Measurements from ENCODE around the gene ASPG. TPM values are rescaled to one million over a fixed set of nuclear protein-coding genes. Genes with fewer than 3 reads are reported as not detected.

Gene ASPG
- total RNA-seq, 1 experiment from 2014 or later, result 0.22 TPM

DNA sequence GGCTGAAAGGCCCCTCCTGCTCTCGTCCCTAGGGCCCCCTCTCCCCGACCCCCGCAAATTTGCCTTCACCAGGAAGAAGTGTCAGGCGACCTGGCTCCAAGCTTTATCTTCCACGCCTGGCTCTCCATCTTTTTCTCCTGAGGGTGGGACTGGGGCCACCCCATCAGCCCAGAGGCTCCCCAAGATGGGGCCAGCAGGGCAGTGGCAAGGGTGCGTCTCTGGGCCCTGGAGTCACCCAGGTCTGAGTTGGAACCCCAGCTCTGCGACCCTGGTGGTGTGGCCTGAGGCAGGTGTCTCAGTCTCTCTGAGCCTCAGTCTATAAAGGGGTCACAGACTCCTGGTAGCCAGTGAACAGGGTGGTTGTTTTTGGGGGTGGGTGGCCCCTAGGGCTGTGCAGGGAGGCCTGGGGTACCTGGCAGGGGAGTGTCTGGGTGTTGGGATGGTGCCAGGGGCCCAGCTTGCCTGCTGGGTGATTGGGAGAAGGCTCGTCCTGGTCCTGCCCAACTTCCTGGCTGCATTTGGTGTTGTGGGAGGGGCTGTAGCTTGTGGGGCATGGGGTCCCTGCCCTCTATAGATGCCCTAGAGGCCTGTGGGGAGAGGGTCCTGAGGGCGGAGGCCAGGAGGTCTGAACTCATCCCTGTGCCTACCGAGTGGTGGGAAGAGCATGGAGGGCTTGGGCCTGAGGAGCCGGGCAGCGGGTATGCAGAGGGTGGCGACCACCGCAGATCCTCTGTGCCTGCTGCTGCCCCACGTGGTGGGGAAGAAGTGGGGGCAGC, 60.5 kb downstream of the ASPG start:
- no peaks in the 10 kb centered on the region for H3K9me2 ChIP-seq (replicated peaks; ENCODE audit: low read length)
- no peak overlapping the region for H3K4me2 ChIP-seq (ENCODE audit: low read length)
- BruUV-seq (replicated peaks), result no TSS peak
- H2AFZ ChIP-seq (ENCODE audit: low read length), result no peak overlapping the region
- H3F3A ChIP-seq (ENCODE audit: low read length, unreplicated experiment), result no peaks in the 10 kb centered on the region
- ChIA-PET CTCF (no interaction called here), POLR2A (ENCODE audit: unreplicated experiment) (no interaction called here)
- intact Hi-C loops (cut with micrococcal nuclease), result no loop called here
- H3K4me3 ChIP-seq (ENCODE audit: low read length), result no peak overlapping the region
- ATAC-seq, result no peak
- H4K20me1 ChIP-seq (ENCODE audit: low read length), result no peaks in the 10 kb centered on the region
- no peak for DNase-seq
- H3K36me3 ChIP-seq (ENCODE audit: low read depth, low read length), result no peaks in the 10 kb centered on the region
- no peak overlapping the region for H3K9ac ChIP-seq (ENCODE audit: low read length)
- H3K9me3 ChIP-seq (ENCODE audit: low read length), result no peaks in the 10 kb centered on the region
- peaks cover 12% of the 10 kb centered on the region; the same call in 1 of the 2 replicates for H3K27me3 ChIP-seq (ENCODE audit: low read length)
- TF ChIP-seq EZH2phosphoT487 (IDR thresholded peaks at IDR 0.05; ENCODE audit: borderline replicate concordance, low read length) (no peak), EZH2 (IDR thresholded peaks at IDR 0.05; ENCODE audit: low read length, unreplicated experiment) (no peak)
- TF ChIP-seq, protein P1, sequence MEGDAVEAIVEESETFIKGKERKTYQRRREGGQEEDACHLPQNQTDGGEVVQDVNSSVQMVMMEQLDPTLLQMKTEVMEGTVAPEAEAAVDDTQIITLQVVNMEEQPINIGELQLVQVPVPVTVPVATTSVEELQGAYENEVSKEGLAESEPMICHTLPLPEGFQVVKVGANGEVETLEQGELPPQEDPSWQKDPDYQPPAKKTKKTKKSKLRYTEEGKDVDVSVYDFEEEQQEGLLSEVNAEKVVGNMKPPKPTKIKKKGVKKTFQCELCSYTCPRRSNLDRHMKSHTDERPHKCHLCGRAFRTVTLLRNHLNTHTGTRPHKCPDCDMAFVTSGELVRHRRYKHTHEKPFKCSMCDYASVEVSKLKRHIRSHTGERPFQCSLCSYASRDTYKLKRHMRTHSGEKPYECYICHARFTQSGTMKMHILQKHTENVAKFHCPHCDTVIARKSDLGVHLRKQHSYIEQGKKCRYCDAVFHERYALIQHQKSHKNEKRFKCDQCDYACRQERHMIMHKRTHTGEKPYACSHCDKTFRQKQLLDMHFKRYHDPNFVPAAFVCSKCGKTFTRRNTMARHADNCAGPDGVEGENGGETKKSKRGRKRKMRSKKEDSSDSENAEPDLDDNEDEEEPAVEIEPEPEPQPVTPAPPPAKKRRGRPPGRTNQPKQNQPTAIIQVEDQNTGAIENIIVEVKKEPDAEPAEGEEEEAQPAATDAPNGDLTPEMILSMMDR (conservative IDR thresholded peaks at IDR 0.05; ENCODE audit: low read depth, low read length), result no peak
- no peaks in the 10 kb centered on the region for H3K79me2 ChIP-seq (ENCODE audit: low read length)
- H3K4me1 ChIP-seq (ENCODE audit: insufficient read depth, low read length), result no peaks in the 10 kb centered on the region
- no peak overlapping the region for H3K27ac ChIP-seq (ENCODE audit: low read length)

DNA sequence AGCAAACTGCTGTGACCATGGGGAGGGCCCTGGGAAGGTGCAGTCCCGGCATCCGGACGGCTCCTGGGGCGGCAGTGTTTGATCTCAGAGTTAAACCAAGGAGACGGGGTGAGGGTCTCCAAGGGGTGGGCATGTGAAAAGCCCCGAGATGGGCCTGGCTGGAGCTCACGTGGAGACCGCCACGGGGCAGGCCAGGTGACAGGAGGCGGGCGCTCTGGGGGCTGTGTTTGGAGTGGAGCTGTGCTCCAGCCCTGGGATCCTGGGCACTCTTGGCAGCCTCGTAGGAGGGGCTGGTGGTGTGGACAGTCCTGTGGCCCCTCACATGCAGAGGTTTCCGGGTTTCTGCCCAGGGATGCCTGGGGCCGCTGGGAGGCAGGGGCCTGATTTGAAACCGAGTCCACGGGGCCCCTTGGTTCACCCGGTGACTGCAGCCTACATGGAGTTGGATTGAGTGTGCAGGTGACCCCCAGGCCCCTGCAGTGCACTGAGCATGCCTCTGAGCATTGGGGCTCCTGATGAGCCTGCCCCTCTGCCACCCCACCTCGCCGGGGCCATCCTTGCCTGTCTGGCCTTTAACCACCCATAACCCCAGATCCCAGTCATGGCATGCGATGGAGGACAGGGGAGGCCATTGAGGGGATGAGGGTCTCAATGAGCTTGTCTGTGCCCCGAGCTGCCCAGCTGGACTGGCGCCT, 61.3 kb downstream of the ASPG start:
- DNase-seq, result no peak
- no peak for ATAC-seq
- H3K4me2 ChIP-seq (ENCODE audit: low read length), result no peak overlapping the region
- peaks cover 12% of the 10 kb centered on the region; the same call in 1 of the 2 replicates for H3K27me3 ChIP-seq (ENCODE audit: low read length)
- TF ChIP-seq, protein P1 (conservative IDR thresholded peaks at IDR 0.05; ENCODE audit: low read depth, low read length), result no peak
- no peak for TF ChIP-seq EZH2phosphoT487 (IDR thresholded peaks at IDR 0.05; ENCODE audit: borderline replicate concordance, low read length)
- TF ChIP-seq EZH2 (IDR thresholded peaks at IDR 0.05; ENCODE audit: low read length, unreplicated experiment), result no peak
- CTCF ChIA-PET, result no interaction called here
- BruUV-seq (replicated peaks), result no TSS peak
- H2AFZ ChIP-seq (ENCODE audit: low read length), result no peak overlapping the region
- no peaks in the 10 kb centered on the region for H4K20me1 ChIP-seq (ENCODE audit: low read length)
- H3K27ac ChIP-seq (ENCODE audit: low read length), result no peak overlapping the region
- H3K9ac ChIP-seq (ENCODE audit: low read length), result no peak overlapping the region
- no peaks in the 10 kb centered on the region for H3K9me3 ChIP-seq (ENCODE audit: low read length)
- no peak overlapping the region for H3K4me3 ChIP-seq (ENCODE audit: low read length)
- H3F3A ChIP-seq (ENCODE audit: low read length, unreplicated experiment), result no peaks in the 10 kb centered on the region
- no peaks in the 10 kb centered on the region for H3K36me3 ChIP-seq (ENCODE audit: low read depth, low read length)
- no peaks in the 10 kb centered on the region for H3K9me2 ChIP-seq (replicated peaks; ENCODE audit: low read length)
- POLR2A ChIA-PET (ENCODE audit: unreplicated experiment), result no interaction called here
- intact Hi-C loops (cut with micrococcal nuclease), result no loop called here
- no peaks in the 10 kb centered on the region for H3K4me1 ChIP-seq (ENCODE audit: insufficient read depth, low read length)
- H3K79me2 ChIP-seq (ENCODE audit: low read length), result no peaks in the 10 kb centered on the region

Data from PC-3 (cell line).